HEK293T (cell line): ENCODE data around the gene TMEM117.

ENCODE experiments used
- CTCF ChIA-PET: fragments of 350-600 bp; formaldehyde crosslinking; extraction: SDS; loops from one replicate; lab custom pipeline; 2021; ENCODE audit warnings: antibody characterized with exemption, inconsistent platforms; lab: Yijun Ruan, JAX
- POLR2A ChIA-PET: fragments of 350-600 bp; formaldehyde crosslinking; extraction: SDS; loops from one replicate; lab custom pipeline; 2020; ENCODE audit warnings: antibody characterized with exemption, inconsistent platforms; lab: Yijun Ruan, JAX
- DNase-seq: peaks from one replicate; pipeline ENCODE4 v3.0.0; 2012; ENCODE audit warnings: mixed read lengths; ENCODE audit errors: extremely low spot score
- ARNT ChIP-seq: fragments of 450-650 bp; IDR thresholded peaks from 2 replicates; pipeline ENCODE4 v1.6.1; 2017; ENCODE audit warnings: mild to moderate bottlenecking
- BHLHE40 ChIP-seq: fragments of 450-650 bp; IDR thresholded peaks from 2 replicates; pipeline ENCODE4 v1.6.1; 2016; ENCODE audit warnings: mild to moderate bottlenecking, moderate library complexity, borderline replicate concordance
- CTBP1 ChIP-seq: fragments of 450-650 bp; IDR thresholded peaks from 2 replicates; pipeline ENCODE4 v1.6.1; 2016; ENCODE audit warnings: borderline replicate concordance
- ELF4 ChIP-seq: fragments of 450-650 bp; IDR thresholded peaks from 2 replicates; pipeline ENCODE4 v1.6.1; 2017; ENCODE audit warnings: antibody characterized with exemption
- FOXA1 ChIP-seq: fragments of 450-650 bp; IDR thresholded peaks from 2 replicates; pipeline ENCODE4 v1.6.1; 2016; ENCODE audit warnings: mild to moderate bottlenecking
- FOXK2 ChIP-seq: fragments of 450-650 bp; IDR thresholded peaks from 2 replicates; pipeline ENCODE4 v1.6.1; 2016; ENCODE audit warnings: mild to moderate bottlenecking
- FOXM1 ChIP-seq: fragments of 450-650 bp; IDR thresholded peaks from 2 replicates; pipeline ENCODE4 v1.6.1; 2017; ENCODE audit warnings: mild to moderate bottlenecking, borderline replicate concordance
- HDGF ChIP-seq: fragments of 450-650 bp; IDR thresholded peaks from 2 replicates; pipeline ENCODE4 v1.6.1; 2017; ENCODE audit warnings: antibody characterized with exemption, borderline replicate concordance
- L3MBTL2 ChIP-seq: fragments of 450-650 bp; conservative IDR thresholded peaks from 2 replicates; pipeline ENCODE4 v1.6.1; 2016; ENCODE audit warnings: mild to moderate bottlenecking
- LEF1 ChIP-seq: fragments of 450-650 bp; IDR thresholded peaks from 2 replicates; pipeline ENCODE4 v1.6.1; 2017; ENCODE audit warnings: mild to moderate bottlenecking, borderline replicate concordance
- NFRKB ChIP-seq: fragments of 450-650 bp; IDR thresholded peaks from 2 replicates; pipeline ENCODE4 v1.6.1; 2016; ENCODE audit warnings: mild to moderate bottlenecking, moderate library complexity
- SP1 ChIP-seq: fragments of 450-650 bp; IDR thresholded peaks from 2 replicates; pipeline ENCODE4 v1.6.1; 2017
- SUZ12 ChIP-seq: fragments of 450-650 bp; IDR thresholded peaks from 2 replicates; pipeline ENCODE4 v1.6.1; 2016; ENCODE audit warnings: mild to moderate bottlenecking
- TARDBP ChIP-seq: fragments of 450-650 bp; IDR thresholded peaks from 2 replicates; pipeline ENCODE4 v1.6.1; 2016
- ZNF384 ChIP-seq: fragments of 450-650 bp; IDR thresholded peaks from 2 replicates; pipeline ENCODE4 v1.6.1; 2016
- TF ChIP-seq, protein P1 (sequence below): fragments of 450-650 bp; IDR thresholded peaks from 2 replicates; pipeline ENCODE4 v1.6.1; 2016

The TMEM117 gene

DNA sequence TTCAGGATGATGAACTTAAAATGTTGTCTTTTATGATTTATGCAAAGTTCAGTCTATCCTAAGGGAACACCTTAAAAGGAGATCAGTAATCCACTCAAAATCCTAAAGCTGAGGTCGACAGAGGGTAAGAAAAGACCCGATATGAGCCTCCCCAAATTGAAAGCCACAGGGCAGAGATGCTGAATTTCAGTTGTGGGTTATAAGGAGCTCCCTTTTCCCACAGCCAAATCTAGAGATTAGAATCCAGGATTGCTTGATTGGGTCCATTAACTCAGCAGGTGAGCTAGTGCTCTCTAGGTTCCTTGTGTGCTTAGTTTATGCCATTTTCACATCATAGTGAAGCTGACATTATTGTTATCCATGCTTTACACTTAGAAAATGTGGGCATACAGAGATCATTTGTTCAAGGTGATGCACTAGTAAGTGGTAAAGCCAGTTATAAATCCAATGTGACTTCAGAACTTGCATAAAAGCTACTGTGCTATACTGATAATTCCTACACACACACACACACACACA, 417.5 kb downstream of the TMEM117 start:
- POLR2A ChIA-PET: no interaction called here
- CTCF ChIA-PET: no interaction called here
- DNase-seq: no peak
- no peak for TF ChIP-seq L3MBTL2
- no peak for TF ChIP-seq FOXK2
- no peak for TF ChIP-seq HDGF
- TF ChIP-seq ARNT: no peak

DNA sequence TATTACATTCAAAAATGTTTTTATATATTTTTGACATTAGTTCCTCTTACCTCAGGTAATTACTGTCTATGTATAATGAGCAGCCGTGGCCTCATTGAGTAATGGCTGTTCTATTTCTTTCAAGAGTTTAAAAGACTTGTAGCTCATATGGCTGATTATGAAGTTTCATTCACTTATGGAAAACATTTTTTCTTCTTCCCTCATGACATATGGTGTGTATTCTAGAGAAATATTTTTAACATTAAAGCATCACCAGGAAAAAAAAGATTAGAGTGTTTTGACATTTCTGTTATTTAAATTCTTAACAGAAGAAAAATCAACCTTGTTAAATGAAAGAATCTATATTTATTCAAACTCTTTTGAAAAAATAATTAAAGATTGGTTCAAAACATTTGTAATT, 422.4 kb downstream of the TMEM117 start:
- no peak for TF ChIP-seq NFRKB
- TF ChIP-seq L3MBTL2: no peak
- TF ChIP-seq HDGF: no peak
- TF ChIP-seq CTBP1: no peak
- no peak for TF ChIP-seq ELF4
- no peak for TF ChIP-seq SUZ12
- no peak for TF ChIP-seq SP1
- TF ChIP-seq, protein P1, sequence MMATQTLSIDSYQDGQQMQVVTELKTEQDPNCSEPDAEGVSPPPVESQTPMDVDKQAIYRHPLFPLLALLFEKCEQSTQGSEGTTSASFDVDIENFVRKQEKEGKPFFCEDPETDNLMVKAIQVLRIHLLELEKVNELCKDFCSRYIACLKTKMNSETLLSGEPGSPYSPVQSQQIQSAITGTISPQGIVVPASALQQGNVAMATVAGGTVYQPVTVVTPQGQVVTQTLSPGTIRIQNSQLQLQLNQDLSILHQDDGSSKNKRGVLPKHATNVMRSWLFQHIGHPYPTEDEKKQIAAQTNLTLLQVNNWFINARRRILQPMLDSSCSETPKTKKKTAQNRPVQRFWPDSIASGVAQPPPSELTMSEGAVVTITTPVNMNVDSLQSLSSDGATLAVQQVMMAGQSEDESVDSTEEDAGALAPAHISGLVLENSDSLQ: no peak
- TF ChIP-seq ZNF384: no peak
- no peak for TF ChIP-seq ARNT
- no peak for TF ChIP-seq TARDBP
- ChIA-PET CTCF (no interaction called here), POLR2A (no interaction called here)
- DNase-seq: no peak

DNA sequence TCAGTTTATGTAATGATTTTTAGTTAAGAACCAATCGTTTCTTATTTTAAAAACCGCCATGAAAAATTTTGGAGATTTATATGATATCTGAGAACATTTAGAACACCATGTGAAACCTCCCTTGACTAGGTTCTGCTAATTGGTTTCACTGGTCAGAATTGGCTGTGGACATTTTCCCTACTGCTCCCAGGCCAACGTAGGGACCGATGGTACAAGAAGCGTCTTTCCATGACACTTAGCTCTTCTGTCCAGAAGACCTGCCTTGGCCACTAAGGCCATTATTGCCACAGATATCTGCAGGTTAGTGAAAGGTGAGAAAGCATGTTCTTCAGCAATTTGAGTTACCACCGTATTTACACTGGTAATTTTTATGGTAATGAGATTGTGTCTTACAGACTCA, 424.0 kb downstream of the TMEM117 start:
- POLR2A ChIA-PET: no interaction called here
- no peak for DNase-seq
- no peak for TF ChIP-seq NFRKB
- TF ChIP-seq, protein P1: no peak
- no peak for TF ChIP-seq LEF1
- no peak for TF ChIP-seq BHLHE40
- TF ChIP-seq ZNF384: no peak
- TF ChIP-seq ELF4: no peak
- no peak for TF ChIP-seq SP1
- no peak for TF ChIP-seq FOXM1
- CTCF ChIA-PET: no interaction called here

DNA sequence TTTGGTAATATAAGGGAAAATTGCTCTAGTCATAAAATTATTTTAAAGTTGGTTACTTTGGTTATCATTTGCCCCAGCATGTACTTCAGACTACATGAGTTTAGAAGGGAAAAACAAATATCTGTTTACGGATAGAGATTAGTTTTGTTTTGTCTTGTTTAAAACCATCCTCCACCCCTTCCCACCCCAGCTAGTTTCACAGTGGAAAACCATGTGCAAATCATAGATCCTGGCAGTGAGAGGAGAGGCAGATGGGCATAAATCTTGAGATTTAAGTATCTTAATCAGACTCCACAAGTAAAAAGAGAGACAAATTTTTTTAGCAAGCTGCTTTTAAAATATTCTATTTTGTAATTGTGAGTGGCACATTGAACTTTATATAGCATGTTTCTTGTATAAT, 424.7 kb downstream of the TMEM117 start:
- ChIA-PET POLR2A (no interaction called here), CTCF (no interaction called here)
- TF ChIP-seq L3MBTL2: no peak
- DNase-seq: no peak

DNA sequence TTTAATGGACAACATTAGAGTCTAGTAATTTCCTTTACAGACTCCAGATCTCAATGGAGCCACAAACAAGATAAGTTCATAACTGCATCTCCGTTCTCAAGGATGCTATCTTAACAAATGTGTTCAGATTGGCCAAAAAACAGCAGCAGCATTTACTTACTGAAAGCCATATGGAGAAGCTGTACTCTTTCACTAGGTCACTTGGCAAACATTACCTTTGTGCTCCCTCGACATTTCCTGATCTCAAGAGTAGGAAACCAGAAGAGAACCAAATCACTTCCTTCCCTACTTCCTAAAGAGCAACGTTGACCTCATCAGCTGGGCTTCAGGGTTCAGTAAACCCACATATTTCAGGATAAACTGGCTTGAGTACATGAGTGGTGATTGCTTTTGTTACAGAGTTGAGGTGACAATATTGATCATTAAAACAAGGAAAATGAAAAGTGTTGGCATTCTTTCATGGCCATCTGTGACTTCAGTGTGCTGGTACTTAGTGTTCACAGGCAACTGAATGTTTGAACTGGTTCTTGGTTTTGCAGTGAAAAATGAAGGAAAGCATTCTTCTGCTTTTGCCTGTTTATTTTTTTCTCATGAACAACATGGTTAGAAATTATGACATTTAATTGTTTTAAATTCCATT, 449.6 kb downstream of the TMEM117 start:
- CTCF ChIA-PET: no interaction called here
- POLR2A ChIA-PET: no interaction called here
- DNase-seq: no peak
- TF ChIP-seq ZNF384 (no peak), LEF1 (no peak), FOXA1 (no peak), SUZ12 (no peak), SP1 (no peak), ELF4 (no peak), HDGF (no peak), CTBP1 (no peak), TARDBP (no peak), L3MBTL2 (no peak), FOXK2 (no peak), BHLHE40 (no peak), ARNT (no peak), FOXM1 (no peak), NFRKB (no peak)
- TF ChIP-seq, protein P1: no peak

DNA sequence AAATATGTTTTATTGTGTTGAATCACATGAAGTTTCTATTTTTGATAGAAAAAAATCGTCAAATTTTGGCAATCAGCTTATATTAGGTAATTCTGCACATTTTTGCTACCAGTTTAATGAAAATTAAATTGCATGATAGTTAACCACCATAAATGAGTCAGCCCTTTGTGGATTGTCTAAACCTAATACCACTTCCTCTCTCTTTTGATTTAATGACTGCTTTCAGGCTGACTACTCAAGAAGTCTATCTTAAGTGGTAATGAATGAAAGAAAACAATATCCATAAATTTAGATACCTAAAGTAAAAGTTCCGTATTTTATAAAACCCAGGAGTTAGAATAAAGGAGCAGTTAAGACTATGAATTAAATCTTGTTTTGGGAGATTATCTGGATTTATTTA, 450.5 kb downstream of the TMEM117 start:
- CTCF ChIA-PET: no interaction called here
- DNase-seq: no peak
- TF ChIP-seq SP1: no peak
- TF ChIP-seq FOXK2: no peak
- no peak for TF ChIP-seq ARNT
- no peak for TF ChIP-seq CTBP1
- no peak for TF ChIP-seq TARDBP
- TF ChIP-seq, protein P1: no peak
- no peak for TF ChIP-seq ZNF384
- TF ChIP-seq LEF1: no peak
- TF ChIP-seq BHLHE40: no peak
- no peak for TF ChIP-seq ELF4
- no peak for TF ChIP-seq HDGF
- TF ChIP-seq FOXA1: no peak
- POLR2A ChIA-PET: no interaction called here
